HT-29 (cell line): ENCODE data around the gene EFHD1. TPM values are rescaled to one million over a fixed set of nuclear protein-coding genes. Genes with fewer than 3 reads are reported as not detected.
"Not testable (repeated sequence)": the region's sequence is repeated elsewhere in the genome, so short reads cannot be mapped to it uniquely, and the experiment has no call there.

Source experiments
- DNase-seq: peaks from one replicate; pipeline ENCODE4 v3.0.0-alpha.2; 2015; ENCODE audit warnings: low spot score
- total RNA-seq: library from RNA; depleted of rRNA; stranded (reverse); fragments of >200 nt; shearing (Covaris generic); gene quantifications from 2 replicates; pipeline ENCODE4 v1.2.3, GENCODE V29; 2014

EFHD1 gene
- total RNA-seq, 1 experiment from 2014 or later, result not detected

DNA sequence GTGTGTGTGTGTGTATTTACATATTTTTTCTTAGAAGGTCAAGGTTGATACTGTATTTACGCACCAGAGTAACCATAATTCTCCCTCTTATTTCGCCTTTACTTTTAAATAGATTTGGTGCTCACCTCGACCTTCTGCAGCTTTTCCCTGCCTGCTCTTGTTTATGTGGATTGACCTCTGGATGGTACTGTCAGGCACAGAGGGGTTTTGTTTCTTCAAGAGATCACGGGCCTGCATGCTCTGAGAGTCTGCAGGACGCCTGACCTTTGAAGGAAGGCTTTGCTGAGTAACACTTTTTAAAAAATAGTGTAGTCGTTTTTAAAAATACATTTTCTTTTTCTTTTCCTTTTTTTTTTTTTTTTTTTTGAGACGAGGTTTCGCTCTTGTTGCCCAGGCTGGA is 18.1 kb upstream of the EFHD1 start:
- DNase-seq, result no peak

DNA sequence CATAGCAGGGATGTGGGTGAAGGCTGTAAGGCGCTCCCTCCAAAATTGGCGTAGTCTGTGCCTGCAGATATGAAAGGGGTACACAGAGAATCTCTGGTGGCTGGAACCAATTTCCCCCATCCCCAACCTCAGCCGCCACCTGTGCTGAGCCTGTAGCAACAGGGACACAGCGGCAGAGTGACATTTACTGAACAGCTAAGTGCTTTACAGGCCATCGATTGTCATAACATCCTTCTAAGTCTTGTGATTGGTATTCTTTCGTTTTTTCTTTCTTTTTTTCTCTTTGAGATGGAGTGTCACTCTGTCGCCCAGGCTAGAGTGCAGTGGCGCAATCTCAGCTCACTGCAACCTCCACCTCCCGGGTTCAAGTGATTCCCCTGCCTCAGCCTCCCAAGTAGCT is 12.2 kb upstream of the EFHD1 start:
- DNase-seq, result no peak

DNA sequence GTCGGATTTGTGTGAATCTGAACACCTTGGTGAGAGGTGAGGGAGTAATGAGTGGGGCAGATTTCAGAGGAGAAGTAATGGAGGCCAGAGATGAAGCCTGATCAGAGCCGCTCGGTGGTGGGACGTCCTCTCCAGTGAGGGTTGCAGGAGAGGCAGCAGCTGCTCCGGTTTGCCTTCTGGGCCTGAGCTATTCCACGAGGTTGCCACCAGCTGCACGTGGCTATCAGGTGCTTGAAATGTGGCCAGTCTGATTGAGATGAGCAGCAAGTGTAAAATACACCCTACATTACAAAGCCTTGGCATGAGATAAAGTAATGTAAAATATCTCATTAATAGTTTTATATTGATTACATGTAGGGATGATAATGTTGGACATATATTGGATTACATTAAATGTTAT is 10.8 kb upstream of the EFHD1 start:
- no peak for DNase-seq

DNA sequence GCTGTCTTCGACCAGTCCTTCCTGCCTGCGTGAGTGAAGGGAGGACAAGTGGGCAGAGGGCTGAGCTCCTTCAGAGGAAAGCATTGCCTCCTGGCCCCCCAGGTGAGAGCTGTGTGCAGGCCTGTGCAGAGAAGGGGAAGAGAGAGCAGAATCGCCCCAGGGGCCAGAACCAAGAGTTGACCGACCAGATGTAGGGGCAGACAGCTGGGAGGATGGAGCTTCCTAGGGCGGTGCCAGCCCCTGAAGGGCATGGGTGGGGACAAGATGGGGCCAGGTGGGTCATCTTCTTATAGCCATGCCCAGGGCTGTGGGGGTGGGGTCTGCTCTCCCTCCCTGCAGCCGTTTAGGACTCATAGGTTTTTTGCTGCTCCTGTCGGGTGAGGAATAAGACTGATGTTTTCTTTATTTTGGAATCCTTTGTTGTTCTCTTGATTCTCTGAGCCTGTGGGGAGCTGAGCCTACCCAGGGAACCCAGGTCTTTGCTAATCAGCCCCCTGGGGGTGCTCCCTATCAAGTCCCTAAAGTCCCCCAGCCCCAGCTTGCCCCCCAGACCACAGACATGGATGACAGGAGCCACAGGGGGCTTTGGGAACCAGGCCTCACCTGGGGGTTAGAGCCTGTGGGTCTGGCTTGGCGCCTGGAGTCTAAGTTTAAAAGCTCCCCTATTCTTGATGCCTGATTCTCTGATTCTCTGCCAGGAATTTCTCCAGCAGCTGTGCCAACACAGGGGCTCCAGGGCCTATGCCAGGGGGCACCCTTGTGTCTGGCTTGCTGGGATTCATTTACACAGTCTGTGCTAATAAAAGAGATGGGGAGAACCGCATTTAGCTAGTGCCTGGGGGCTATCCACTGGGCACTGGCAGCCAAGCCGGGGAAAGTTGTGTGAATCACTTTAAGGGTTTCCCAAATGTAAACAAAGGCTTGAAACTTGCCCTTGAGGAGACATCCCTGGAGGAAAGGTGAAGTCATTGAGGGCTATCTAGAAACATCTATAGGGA is 9.3 kb upstream of the EFHD1 start:
- no peak for DNase-seq

DNA sequence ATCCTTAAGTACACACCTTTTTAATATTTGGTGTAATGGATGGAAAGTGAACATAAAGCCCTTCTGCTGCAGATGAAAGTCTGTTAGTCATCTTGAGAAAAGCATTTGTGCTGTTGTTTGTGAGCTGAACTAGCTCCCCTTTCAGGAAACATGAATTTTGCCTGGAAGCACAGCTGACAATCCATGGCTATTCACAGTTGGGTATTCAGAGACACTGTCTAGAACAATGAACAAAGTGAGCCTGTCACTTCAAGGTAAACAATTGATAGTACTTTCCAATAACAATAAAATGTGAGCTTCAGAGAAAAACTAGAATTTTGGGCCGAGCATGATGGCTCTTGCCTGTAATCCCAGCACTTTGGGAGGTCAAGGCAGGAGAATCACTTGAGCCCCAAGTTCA is 6.8 kb upstream of the EFHD1 start:
- no peak for DNase-seq

DNA sequence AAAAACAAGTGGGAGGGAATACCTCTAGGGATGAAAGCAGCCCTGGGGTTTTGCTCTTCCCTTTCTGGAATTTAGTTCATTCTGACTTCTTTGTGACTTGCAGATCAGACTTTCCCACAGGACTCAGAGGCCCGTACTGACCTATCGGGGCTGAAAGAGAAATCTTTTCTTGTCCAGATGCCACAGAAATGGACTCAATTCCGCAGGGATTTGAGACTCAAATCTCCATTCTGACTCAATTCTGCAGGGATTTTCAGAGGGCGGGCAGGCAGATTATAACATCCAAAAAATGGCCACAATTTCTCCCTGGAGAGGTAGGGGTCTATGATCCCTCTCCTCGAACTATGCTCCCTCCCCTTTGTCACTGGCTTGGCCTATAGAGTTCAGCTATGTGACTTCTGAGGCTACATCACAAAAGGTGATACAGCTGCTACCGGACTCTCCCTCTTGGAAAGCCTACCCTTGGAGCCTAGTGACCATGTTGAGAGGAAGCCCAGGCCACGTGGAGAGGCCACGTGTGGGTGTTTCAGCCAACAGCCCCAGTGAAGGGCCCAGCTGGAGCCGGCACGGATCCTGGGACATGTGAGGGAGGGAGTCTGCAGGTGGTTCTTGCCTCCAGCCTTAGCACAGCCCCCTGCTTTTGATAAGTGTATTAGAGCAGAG is 4.8 kb upstream of the EFHD1 start:
- no peak for DNase-seq

DNA sequence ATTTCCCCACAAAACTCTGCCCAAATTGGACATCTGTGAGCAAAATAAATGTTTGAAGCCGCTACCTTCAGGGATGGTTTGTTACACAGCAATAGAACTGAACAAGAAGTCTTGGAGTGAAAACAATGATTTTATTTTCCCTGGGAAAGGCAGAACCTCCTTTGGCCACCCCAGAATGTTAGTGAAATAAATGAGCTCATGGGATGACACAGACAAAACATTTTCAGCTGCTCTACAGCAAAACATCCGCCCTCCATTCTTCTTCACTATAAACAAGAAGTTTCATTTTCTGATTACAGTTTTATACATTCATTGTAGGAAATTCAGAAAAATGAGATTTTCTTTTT is 4.3 kb upstream of the EFHD1 start:
- DNase-seq, result no peak

DNA sequence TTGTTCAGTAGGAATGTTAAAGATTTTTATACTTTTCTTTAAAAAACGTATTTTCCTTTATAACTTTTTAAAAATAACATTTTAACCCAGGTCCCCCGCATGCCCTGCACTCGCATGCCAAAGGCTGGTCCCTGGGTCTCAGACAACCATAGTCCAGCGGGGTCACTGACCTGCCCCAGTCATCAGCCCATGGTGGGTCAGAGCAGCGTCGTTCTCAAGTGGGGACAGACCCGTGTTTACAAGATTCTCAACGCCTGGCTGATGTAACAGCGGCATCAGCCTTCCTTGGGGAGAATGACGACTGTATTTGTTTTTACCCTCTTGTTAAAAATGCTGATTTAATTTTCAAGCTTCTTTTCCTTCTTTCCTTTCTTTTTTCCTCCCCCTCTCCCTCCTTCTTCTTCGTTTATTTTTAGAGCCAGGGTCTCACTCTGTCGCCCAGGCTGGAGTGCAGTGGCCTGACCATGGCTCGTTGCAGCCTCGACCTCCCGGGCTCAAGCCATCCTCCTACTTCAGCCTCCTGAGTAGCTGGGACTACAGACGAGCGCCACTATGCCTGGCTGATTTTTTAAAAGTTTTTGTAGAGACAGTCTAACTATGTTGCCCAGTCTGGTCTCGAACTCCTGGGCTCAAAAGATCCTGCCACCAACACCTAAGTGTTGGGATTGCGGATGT is 1.0 kb upstream of the EFHD1 start:
- no peak for DNase-seq

DNA sequence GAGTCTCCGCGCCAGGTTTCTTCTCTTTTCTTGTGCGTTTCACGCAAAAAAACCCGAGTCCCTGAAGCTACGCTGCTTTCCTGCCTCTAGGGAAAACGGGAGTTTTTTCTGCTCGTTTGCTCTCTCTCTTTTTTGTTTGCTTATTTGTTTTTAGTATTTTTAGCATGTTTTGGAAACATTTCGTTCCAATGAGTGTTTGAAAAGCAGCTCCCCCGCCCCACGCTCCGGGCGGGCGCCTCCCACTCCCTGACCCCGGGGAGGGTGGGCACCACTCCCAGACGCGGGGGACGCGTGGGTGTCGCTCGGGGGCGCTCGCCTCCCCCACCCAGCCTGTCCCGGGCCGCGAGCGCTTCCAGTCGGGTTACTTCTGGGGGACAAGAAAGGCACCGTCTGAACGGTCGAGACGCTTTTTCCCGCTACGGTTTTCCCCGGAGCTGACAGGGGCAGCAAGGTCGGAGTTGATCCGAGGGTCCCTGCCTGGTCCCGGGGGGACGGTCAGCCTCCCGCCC is 446 bp upstream of the EFHD1 start:
- no peak for DNase-seq

DNA sequence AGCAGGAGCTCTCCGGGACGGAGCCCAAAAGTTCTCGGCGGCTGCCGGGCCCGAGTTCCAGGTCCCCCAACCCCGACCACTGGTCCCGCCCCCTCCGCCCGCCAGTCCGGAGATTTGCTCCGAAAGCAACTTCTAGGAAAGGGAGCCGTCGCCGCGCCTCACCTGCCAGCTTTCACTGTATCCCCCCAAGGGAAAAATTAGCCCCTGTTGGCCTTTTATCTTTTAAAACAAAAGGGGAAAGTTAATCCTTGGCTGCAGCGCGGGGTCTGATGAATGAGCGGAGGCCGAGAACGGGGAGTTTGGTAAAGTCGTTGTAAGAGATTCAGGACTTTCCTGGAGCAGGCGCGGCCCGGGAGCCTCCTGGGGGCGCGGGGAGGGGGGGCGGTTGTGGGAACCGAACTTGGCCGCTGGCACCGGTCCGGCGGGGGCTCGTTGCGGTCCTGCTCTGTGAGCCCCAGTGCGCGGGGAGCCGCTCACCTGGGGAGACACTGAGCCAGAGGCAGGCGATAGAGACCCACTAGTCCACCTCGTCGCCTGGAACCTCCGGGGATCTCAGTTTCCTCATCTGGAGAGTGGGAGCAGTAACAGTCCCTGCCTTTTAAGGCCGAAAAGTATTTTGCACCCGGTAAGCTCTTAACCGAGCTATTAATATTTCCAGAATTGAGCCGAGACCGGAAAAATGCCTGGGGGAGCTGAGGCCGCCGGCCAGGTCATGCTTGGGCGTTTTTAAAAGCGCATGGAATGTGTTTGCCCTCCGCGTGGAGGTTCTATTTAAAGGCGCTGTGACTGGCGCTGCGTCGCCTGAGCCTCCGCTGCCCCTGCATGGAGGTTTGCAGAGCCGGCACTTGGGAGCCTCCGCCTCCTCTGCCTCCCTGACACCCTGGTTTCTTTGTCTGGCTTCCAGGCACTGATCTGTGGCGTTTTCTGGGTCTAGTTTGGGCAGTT is 1.1 kb downstream of the EFHD1 start:
- no peak for DNase-seq

DNA sequence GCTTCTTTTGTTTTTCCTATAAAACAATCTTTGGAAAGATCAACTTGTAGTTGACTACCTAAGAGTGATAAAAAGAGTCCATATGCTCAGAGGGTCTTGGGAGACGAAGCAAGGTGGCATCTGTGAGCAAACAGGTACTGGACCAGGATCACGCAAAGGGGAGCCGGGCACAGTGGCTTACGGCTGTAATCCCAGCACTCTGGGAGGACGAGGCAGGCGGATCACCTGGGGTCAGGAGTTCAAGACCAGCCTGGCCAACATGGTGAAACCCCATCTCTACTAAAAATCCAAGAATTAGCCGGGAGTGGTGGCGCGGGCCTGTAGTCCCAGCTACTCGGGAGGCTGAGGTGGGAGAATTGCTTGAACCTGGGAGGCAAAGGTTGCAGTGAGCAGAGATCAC is 2.0 kb downstream of the EFHD1 start:
- not testable (repeated sequence) for DNase-seq

DNA sequence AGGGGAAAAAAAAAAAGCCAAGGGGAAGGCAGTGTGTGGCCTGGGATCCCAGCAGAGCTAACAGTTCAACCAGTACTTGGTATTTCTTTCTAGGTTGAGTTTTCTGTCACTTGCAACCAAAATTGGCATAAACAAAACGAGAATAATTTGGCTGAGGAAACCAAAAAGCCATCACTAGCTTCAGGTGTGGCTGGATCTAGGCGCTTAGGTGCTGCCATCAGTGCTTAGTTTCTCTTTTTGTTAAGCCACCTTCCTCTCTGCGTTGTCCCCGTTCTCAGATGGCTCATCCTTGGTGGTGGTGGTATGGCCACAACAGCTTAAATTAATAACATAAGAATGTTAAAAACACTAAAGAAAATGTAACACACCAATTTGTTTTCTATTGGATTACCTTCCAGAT is 2.4 kb downstream of the EFHD1 start:
- no peak for DNase-seq

DNA sequence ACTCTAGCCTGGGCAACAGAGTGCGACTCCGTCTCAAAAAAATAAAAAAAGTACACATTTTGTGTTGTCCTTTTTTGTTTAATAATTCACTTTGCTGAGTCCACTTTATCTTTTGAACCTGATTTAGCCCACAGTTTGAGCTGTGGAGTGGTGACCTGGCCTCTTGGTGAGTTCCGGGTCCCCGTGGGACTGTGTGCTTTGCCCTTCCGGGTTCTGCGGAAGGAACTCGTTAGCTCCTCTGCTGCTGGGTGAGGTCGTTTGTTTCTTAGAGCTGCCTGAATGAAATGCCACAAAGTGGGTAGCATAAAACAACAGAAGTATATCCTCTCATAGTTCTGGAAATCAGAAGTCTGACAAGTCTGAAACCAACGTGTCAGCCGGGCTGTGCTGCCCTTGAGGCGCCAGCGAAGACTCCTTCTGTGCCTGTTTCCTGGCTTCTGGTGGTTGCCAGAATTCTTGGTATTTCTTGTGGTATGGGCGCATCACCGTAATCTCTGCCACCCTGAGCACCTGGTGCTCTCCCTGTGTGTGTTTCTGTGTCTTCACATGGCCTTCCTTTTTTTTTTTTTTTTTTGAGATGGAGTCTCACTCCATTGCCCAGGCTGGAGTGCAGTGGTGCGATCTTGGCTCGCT is 3.5 kb downstream of the EFHD1 start:
- DNase-seq, result no peak

DNA sequence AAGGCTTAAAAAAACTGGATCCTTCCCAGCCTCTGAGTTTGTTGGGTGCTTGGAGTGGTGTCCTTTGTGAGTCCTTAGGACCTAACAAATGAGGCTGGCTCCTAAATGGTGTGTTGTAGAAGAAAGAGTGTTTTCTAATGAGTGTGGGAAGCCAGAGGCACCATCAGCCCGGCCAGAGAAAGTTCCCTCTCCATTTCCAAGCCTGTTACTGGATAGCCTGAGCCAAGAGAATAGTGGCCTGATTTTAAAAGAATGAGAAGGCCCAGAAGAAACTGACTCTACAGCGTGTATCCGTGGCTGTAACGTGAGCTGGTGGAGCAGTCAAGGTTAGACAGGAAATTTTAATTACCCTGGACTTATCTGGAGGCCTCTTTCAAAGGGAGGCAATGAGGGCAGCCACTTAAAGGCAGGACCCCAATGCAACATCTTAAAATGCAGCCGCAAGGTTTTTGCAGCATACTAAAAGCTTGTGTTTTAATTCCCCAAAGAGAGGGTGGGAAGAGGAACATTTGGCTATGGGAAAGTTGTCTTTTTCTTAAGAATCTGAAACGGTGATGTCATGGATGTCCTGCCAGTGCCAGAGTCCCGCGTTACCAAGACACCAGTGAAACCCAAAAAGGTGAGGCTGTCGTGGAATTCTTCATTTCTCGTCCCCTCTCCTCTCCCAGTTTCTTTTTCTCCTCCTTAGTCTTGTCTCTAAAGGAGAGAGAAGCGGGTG is 4.6 kb downstream of the EFHD1 start:
- DNase-seq, result no peak

DNA sequence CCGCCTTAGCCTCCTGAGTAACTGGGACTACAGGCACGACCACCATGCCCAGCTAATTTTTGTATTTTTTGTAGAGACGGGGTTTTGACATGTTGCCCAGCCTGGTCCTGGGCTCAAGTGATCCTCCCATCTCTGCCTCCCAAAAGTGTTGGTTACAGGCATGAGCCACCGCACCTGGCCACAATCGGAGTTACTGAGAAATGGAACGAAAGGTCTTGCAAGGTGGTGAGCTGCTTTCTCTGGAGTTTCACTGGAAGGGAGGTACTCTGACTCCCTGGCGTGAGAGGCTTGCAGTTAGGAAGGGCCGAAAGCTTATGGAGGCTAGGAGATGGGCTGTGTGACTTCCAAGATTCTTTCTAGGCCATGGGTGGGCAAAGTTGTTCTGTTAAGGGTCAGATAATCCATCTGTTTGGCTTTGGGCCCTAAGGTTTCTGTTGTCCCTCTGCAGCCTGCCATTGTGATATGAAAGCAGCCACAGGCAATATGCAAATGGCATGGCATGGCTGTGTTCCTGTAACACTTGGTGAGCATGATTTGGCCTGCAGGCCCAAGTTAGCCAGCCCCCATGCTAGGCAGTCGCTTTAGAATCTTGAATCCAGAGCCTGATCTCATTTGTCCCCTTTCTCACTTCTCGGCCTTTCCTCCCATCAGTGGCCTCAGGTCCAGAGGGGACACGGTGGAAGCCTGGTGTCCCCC is 7.9 kb downstream of the EFHD1 start:
- DNase-seq, result no peak

DNA sequence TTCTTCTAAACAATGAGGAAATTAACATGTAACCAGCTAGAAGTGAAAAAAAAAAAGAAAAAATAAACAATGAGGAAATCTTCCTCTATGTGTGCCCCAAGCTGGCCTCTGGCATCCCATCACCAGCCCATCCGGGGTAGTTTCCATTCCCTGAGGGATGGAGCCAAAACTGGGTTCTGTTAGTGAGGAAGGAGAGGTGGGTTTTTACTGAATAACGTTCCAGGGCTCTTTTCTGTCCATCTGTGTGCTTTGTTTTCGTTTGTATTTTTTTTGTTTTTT is 9.7 kb downstream of the EFHD1 start:
- DNase-seq, result no peak

DNA sequence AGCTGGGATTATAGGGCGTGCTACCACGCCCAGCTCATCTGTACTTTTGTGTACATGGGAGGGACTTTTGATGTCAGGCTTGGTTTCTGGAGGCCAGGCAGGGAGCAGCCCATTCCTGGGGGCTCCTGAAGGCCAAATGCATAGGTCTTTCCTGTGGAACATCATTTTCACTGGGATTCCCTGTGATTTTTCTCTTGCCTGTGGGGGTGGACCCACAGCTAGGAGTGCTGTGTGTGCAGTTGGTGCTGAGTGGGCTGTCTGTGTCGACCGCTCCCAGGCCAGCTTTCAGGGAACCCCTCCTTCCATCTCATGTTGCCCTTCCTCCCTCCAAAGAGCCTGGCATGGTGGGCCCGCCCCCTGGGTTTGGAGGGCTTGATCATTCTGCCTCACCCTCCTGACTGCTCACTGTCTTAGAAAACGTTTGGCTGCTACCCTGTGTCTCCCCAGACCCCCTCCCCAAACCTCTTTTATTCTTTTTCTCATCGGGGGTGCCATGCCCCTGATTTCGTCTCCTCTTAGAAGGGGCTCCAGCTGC is 10.5 kb downstream of the EFHD1 start:
- no peak for DNase-seq

DNA sequence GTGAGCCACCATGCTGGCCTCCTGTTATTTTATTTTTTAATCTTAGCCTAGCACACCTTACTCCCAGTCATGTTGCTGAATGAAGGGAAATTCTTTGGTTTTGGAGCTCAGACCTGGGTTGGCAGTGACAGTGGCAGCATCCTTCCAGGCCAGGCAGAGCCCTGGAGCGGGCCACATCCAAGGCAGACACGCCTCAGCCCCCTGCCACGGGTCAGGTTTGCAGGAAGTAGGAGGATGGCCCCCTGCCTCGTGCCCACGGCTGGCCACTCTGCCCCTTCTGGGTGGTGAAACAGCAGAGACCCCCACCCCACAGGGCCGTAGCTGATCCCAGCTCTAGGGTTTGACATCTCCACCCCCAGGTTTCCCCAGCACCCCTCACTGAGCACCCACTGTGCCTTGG is 11.7 kb downstream of the EFHD1 start:
- no peak for DNase-seq

DNA sequence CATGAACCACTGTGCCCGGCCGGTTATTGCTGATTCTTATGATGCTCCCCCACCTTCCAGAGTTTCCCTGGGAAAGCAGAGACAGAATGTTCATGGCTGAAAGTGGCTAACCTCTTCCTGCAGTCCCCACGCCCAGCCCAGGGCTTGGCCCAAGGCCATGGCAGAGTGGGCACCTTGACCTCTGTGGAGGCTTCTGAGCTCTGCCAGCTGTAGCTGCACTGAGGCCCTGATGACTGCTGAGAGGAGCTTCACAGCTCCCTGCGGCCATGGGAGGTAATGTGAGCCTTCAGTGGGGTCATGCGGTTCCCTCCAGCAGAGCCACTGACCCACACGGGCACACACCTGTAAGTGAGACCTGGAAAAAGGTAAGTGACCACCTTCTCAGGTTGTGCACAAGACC is 13.3 kb downstream of the EFHD1 start:
- no peak for DNase-seq
